GM23338 (cell line): ENCODE data around the gene NIPAL3. TPM values are rescaled to one million over a fixed set of nuclear protein-coding genes. Genes with fewer than 3 reads are reported as not detected.

ENCODE experiments used
- ATAC-seq: fragments of 200-7000 bp; cut with Tn5 transposase; 3 replicates; pipeline ENCODE4 v1.9.1; 2020
- DNase-seq: peaks from one replicate; pipeline ENCODE4 v3.0.0-alpha.2; 2015; ENCODE audit warnings: low spot score
- H2AFZ ChIP-seq: fragments of 200-600 bp; sonication (generic); 2 replicates; pipeline ENCODE4 v1.8.0; 2016; ENCODE audit warnings: antibody characterized with exemption, mild to moderate bottlenecking, moderate library complexity
- H3F3A ChIP-seq: fragments of 200-600 bp; sonication (generic); replicated peaks from 2 replicates; pipeline ENCODE4 v1.8.0; 2017; ENCODE audit warnings: antibody characterized with exemption, mixed run types, low read depth
- H3K27ac ChIP-seq: fragments of 200-600 bp; sonication (generic); 2 replicates; pipeline ENCODE4 v1.6.1; 2016; ENCODE audit warnings: low read depth
- H3K27me3 ChIP-seq: fragments of 200-600 bp; sonication (generic); 2 replicates; pipeline ENCODE4 v1.8.0; 2016; ENCODE audit warnings: mild to moderate bottlenecking, mixed run types, moderate library complexity; ENCODE audit not compliant: insufficient read depth
- H3K36me3 ChIP-seq: fragments of 200-600 bp; sonication (generic); 2 replicates; pipeline ENCODE4 v1.8.0; 2016; ENCODE audit warnings: mild to moderate bottlenecking; ENCODE audit not compliant: insufficient read depth
- H3K4me1 ChIP-seq: fragments of 200-600 bp; sonication (generic); 2 replicates; pipeline ENCODE4 v1.8.0; 2016; ENCODE audit warnings: mild to moderate bottlenecking, moderate library complexity; ENCODE audit not compliant: insufficient read depth
- H3K4me2 ChIP-seq: fragments of 200-600 bp; sonication (generic); 2 replicates; pipeline ENCODE4 v1.7.1; 2017; ENCODE audit warnings: mixed run types
- H3K4me3 ChIP-seq: fragments of 200-600 bp; sonication (generic); 2 replicates; pipeline ENCODE4 v1.6.1; 2016; ENCODE audit warnings: mixed run types
- H3K79me2 ChIP-seq: fragments of 200-600 bp; sonication (generic); replicated peaks from 2 replicates; pipeline ENCODE4 v1.8.0; 2017; ENCODE audit warnings: mild to moderate bottlenecking; ENCODE audit not compliant: insufficient read depth
- H3K9me2 ChIP-seq: fragments of 200-600 bp; sonication (generic); 2 replicates; pipeline ENCODE4 v1.8.0; 2017; ENCODE audit not compliant: insufficient read depth
- H4K20me1 ChIP-seq: fragments of 200-600 bp; sonication (generic); replicated peaks from 2 replicates; pipeline ENCODE4 v1.8.0; 2017; ENCODE audit warnings: mild to moderate bottlenecking; ENCODE audit not compliant: insufficient read depth
- H3K27ac Mint-ChIP-seq: 2 replicates; pipeline ENCODE4 v1.8.0; 2020; ENCODE audit warnings: inconsistent platforms, mild to moderate bottlenecking, moderate library complexity, mixed read lengths
- H3K27me3 Mint-ChIP-seq: 3 replicates; pipeline ENCODE4 v1.8.0; 2022; ENCODE audit warnings: low read depth, mild to moderate bottlenecking, moderate library complexity, mixed read lengths, inconsistent platforms; ENCODE audit not compliant: insufficient read depth, poor library complexity
- H3K36me3 Mint-ChIP-seq: 3 replicates; pipeline ENCODE4 v1.8.0; 2021; ENCODE audit warnings: low read depth, mild to moderate bottlenecking, inconsistent platforms, moderate library complexity, mixed read lengths
- H3K4me1 Mint-ChIP-seq: 3 replicates; pipeline ENCODE4 v1.8.0; 2020; ENCODE audit warnings: mild to moderate bottlenecking, inconsistent platforms, mixed read lengths
- H3K4me3 Mint-ChIP-seq: 3 replicates; pipeline ENCODE4 v1.8.0; 2021; ENCODE audit warnings: moderate library complexity, mild to moderate bottlenecking, inconsistent platforms, mixed read lengths
- H3K9me3 Mint-ChIP-seq: 3 replicates; pipeline ENCODE4 v1.8.0; 2020; ENCODE audit warnings: moderate library complexity, mild to moderate bottlenecking, inconsistent platforms, mixed read lengths
- CREB1 ChIP-seq: fragments of 250-450 bp; sonication (Bioruptor Pico); IDR thresholded peaks from 2 replicates; pipeline ENCODE4 v1.5.0; 2020; ENCODE audit warnings: low read depth, mild to moderate bottlenecking, moderate library complexity
- EZH2 ChIP-seq: fragments of 200-600 bp; sonication (generic); IDR thresholded peaks from one replicate; pipeline ENCODE4 v1.8.0; 2017; ENCODE audit warnings: antibody characterized with exemption, mild to moderate bottlenecking, low read depth; ENCODE audit not compliant: unreplicated experiment
- EZH2phosphoT487 ChIP-seq: fragments of 200-600 bp; sonication (generic); IDR thresholded peaks from one replicate; pipeline ENCODE4 v1.8.1; 2018; ENCODE audit warnings: antibody characterized with exemption; ENCODE audit not compliant: unreplicated experiment
- JUNB ChIP-seq: IDR thresholded peaks from one replicate; pipeline ENCODE4 v1.6.1; 2016; ENCODE audit warnings: antibody characterized with exemption; ENCODE audit not compliant: unreplicated experiment
- NANOG ChIP-seq: IDR thresholded peaks from 2 replicates; pipeline ENCODE4 v1.6.1; 2016; ENCODE audit warnings: antibody characterized with exemption, borderline replicate concordance
- POLR2AphosphoS5 ChIP-seq: IDR thresholded peaks from 2 replicates; pipeline ENCODE4 v1.6.1; 2016; ENCODE audit warnings: antibody characterized with exemption, low read depth
- STAT1 ChIP-seq: IDR thresholded peaks from one replicate; pipeline ENCODE4 v1.6.1; 2016; ENCODE audit warnings: antibody characterized with exemption; ENCODE audit not compliant: unreplicated experiment
- ZNF114 ChIP-seq: fragments of 250-450 bp; sonication (Bioruptor Pico); IDR thresholded peaks from 2 replicates; pipeline ENCODE4 v1.5.0; 2020; ENCODE audit warnings: mild to moderate bottlenecking, moderate library complexity
- ZNF331 ChIP-seq: fragments of 250-450 bp; sonication (Bioruptor Pico); IDR thresholded peaks from 2 replicates; pipeline ENCODE4 v1.5.0; 2020; ENCODE audit warnings: low read depth, mild to moderate bottlenecking, moderate library complexity
- polyA plus RNA-seq: library from polyadenylated mRNA; unstranded; fragments of >200 nt; fragmentation: Nextera tagmentation; extraction: Ambion mirVana; gene quantifications from 2 replicates; pipeline ENCODE4 v1.2.1, GENCODE V29; 2016
- total RNA-seq: library from RNA; depleted of rRNA; stranded (reverse); fragments of >200 nt; shearing (Covaris generic); gene quantifications from 2 replicates; pipeline ENCODE4 v1.2.3, GENCODE V29; 2014
- TF ChIP-seq, protein P1 (sequence below): fragments of 250-450 bp; sonication (Bioruptor Pico); IDR thresholded peaks from 2 replicates; pipeline ENCODE4 v1.5.0; 2020; ENCODE audit warnings: mild to moderate bottlenecking, moderate library complexity
- TF ChIP-seq, protein P2 (sequence below): IDR thresholded peaks from one replicate; pipeline ENCODE4 v1.6.1; 2018; ENCODE audit warnings: antibody characterized with exemption; ENCODE audit not compliant: unreplicated experiment
- TF ChIP-seq, protein P3 (sequence below), 2 experiments: fragments of 200-600 bp in 1 of 2; sonication (generic) in 1 of 2; conservative IDR thresholded peaks; 2 replicates each; pipeline versions ENCODE4 v1.5.1 to v1.6.1; 2016 to 2017; ENCODE audit warnings: antibody characterized with exemption in 2 of 2, low read depth in 2 of 2, mild to moderate bottlenecking in 2 of 2, moderate library complexity in 1 of 2

NIPAL3 gene
- total and polyA plus RNA-seq, 2 experiments from 2014 or later: 5.5 to 9.6 TPM

DNA sequence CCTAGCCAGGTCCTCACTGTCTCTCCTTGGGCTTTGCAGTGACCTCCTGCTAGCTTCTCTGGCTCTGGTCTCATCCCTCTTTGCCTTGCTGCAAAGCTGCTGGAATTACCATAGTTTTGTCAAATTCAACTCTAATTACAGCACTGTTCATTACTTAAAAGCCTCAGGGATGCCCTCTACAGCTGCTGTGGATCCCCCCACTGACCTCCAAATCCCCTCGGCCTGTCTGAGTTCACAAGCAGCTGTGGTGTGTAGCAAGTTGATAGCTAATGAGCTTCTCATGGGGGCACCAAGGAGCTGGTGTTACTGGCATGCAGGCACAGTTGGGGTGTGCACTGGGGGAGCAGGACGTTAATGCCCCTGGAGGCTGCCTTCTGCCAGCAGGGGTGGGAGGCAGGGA is 24.8 kb downstream of the NIPAL3 start (continued):
- TF ChIP-seq, protein P1, sequence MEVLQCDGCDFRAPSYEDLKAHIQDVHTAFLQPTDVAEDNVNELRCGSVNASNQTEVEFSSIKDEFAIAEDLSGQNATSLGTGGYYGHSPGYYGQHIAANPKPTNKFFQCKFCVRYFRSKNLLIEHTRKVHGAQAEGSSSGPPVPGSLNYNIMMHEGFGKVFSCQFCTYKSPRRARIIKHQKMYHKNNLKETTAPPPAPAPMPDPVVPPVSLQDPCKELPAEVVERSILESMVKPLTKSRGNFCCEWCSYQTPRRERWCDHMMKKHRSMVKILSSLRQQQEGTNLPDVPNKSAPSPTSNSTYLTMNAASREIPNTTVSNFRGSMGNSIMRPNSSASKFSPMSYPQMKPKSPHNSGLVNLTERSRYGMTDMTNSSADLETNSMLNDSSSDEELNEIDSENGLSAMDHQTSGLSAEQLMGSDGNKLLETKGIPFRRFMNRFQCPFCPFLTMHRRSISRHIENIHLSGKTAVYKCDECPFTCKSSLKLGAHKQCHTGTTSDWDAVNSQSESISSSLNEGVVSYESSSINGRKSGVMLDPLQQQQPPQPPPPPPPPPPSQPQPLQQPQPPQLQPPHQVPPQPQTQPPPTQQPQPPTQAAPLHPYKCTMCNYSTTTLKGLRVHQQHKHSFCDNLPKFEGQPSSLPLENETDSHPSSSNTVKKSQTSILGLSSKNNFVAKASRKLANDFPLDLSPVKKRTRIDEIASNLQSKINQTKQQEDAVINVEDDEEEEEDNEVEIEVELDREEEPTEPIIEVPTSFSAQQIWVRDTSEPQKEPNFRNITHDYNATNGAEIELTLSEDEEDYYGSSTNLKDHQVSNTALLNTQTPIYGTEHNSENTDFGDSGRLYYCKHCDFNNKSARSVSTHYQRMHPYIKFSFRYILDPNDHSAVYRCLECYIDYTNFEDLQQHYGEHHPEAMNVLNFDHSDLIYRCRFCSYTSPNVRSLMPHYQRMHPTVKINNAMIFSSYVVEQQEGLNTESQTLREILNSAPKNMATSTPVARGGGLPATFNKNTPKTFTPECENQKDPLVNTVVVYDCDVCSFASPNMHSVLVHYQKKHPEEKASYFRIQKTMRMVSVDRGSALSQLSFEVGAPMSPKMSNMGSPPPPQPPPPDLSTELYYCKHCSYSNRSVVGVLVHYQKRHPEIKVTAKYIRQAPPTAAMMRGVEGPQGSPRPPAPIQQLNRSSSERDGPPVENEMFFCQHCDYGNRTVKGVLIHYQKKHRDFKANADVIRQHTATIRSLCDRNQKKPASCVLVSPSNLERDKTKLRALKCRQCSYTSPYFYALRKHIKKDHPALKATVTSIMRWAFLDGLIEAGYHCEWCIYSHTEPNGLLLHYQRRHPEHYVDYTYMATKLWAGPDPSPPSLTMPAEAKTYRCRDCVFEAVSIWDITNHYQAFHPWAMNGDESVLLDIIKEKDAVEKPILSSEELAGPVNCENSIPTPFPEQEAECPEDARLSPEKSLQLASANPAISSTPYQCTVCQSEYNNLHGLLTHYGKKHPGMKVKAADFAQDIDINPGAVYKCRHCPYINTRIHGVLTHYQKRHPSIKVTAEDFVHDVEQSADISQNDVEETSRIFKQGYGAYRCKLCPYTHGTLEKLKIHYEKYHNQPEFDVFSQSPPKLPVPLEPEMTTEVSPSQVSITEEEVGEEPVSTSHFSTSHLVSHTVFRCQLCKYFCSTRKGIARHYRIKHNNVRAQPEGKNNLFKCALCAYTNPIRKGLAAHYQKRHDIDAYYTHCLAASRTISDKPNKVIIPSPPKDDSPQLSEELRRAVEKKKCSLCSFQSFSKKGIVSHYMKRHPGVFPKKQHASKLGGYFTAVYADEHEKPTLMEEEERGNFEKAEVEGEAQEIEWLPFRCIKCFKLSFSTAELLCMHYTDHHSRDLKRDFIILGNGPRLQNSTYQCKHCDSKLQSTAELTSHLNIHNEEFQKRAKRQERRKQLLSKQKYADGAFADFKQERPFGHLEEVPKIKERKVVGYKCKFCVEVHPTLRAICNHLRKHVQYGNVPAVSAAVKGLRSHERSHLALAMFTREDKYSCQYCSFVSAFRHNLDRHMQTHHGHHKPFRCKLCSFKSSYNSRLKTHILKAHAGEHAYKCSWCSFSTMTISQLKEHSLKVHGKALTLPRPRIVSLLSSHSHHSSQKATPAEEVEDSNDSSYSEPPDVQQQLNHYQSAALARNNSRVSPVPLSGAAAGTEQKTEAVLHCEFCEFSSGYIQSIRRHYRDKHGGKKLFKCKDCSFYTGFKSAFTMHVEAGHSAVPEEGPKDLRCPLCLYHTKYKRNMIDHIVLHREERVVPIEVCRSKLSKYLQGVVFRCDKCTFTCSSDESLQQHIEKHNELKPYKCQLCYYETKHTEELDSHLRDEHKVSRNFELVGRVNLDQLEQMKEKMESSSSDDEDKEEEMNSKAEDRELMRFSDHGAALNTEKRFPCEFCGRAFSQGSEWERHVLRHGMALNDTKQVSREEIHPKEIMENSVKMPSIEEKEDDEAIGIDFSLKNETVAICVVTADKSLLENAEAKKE (CRISPR knock-in tag): no peak

DNA sequence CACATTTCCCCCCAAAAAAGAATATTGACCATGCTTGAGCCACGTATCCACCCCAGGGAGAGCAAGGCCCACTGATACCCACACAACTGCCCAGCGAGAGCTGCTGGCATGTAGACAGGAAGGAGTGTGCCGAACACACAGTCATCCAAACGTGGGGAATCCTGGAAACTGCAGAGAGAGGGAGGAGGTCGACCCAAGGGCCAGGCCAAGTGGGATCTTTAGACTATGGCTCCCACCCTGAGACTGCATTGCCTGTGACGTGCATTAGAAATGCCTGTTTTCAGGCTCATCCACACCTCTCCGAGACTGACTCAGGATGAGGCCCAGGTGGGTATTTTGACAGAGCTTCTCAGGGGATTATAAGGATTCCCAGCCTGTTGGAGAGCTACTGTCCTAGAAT is 25.9 kb downstream of the NIPAL3 start:
- Histone ChIP-seq H3K4me2 (no peak overlapping the region), H3K9me2 (0 out of 2 replicates have a peak, but pooled peaks cover 2% of the 10 kb centered on the region), H3K4me3 (no peak overlapping the region), H4K20me1 (no peaks in the 10 kb centered on the region), H3K27ac (no peak overlapping the region), H2AFZ (no peak overlapping the region), H3K79me2 (no peaks in the 10 kb centered on the region), H3K36me3 (0 out of 2 replicates have a peak, but pooled peaks cover 1% of the 10 kb centered on the region), H3K4me1 (no peaks in the 10 kb centered on the region; the same call in none of the 2 replicates), H3F3A (no peaks in the 10 kb centered on the region), H3K27me3 (no peaks in the 10 kb centered on the region)
- no peak overlapping the region for H3K27ac Mint-ChIP-seq
- no peak for TF ChIP-seq NANOG
- no peak for TF ChIP-seq POLR2AphosphoS5
- TF ChIP-seq, protein P2, sequence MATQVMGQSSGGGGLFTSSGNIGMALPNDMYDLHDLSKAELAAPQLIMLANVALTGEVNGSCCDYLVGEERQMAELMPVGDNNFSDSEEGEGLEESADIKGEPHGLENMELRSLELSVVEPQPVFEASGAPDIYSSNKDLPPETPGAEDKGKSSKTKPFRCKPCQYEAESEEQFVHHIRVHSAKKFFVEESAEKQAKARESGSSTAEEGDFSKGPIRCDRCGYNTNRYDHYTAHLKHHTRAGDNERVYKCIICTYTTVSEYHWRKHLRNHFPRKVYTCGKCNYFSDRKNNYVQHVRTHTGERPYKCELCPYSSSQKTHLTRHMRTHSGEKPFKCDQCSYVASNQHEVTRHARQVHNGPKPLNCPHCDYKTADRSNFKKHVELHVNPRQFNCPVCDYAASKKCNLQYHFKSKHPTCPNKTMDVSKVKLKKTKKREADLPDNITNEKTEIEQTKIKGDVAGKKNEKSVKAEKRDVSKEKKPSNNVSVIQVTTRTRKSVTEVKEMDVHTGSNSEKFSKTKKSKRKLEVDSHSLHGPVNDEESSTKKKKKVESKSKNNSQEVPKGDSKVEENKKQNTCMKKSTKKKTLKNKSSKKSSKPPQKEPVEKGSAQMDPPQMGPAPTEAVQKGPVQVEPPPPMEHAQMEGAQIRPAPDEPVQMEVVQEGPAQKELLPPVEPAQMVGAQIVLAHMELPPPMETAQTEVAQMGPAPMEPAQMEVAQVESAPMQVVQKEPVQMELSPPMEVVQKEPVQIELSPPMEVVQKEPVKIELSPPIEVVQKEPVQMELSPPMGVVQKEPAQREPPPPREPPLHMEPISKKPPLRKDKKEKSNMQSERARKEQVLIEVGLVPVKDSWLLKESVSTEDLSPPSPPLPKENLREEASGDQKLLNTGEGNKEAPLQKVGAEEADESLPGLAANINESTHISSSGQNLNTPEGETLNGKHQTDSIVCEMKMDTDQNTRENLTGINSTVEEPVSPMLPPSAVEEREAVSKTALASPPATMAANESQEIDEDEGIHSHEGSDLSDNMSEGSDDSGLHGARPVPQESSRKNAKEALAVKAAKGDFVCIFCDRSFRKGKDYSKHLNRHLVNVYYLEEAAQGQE: no peak
- TF ChIP-seq EZH2phosphoT487: no peak
- TF ChIP-seq, protein P3, sequence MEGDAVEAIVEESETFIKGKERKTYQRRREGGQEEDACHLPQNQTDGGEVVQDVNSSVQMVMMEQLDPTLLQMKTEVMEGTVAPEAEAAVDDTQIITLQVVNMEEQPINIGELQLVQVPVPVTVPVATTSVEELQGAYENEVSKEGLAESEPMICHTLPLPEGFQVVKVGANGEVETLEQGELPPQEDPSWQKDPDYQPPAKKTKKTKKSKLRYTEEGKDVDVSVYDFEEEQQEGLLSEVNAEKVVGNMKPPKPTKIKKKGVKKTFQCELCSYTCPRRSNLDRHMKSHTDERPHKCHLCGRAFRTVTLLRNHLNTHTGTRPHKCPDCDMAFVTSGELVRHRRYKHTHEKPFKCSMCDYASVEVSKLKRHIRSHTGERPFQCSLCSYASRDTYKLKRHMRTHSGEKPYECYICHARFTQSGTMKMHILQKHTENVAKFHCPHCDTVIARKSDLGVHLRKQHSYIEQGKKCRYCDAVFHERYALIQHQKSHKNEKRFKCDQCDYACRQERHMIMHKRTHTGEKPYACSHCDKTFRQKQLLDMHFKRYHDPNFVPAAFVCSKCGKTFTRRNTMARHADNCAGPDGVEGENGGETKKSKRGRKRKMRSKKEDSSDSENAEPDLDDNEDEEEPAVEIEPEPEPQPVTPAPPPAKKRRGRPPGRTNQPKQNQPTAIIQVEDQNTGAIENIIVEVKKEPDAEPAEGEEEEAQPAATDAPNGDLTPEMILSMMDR (conservative IDR thresholded peaks at IDR 0.05; ENCODE audit: low read depth in 2 of 2): no peak
- no peak for TF ChIP-seq ZNF114 (CRISPR knock-in tag)
- no peak for TF ChIP-seq JUNB
- no peak for TF ChIP-seq EZH2
- no peak for TF ChIP-seq ZNF331 (CRISPR knock-in tag)
- TF ChIP-seq STAT1: no peak
- no peak for TF ChIP-seq CREB1
- peaks cover 5% of the 10 kb centered on the region; the same call in 1 of the 3 replicates for H3K36me3 Mint-ChIP-seq
- H3K27me3 Mint-ChIP-seq: peaks cover 6% of the 10 kb centered on the region
- no peak for ATAC-seq
- no peak for DNase-seq
- H3K4me1 Mint-ChIP-seq: peaks cover 22% of the 10 kb centered on the region
- no peak overlapping the region for H3K4me3 Mint-ChIP-seq
- no peaks in the 10 kb centered on the region for H3K9me3 Mint-ChIP-seq
